ENCODE measurements around the gene DNAJC1.

GRCh38 chr10:21929070-21929469 is 74.5 kb downstream of the DNAJC1 start:
- TF ChIP-seq CREB1 (CRISPR knock-in tag; IDR thresholded peaks at IDR 0.05), result no peak
- TF ChIP-seq TP53 (CRISPR knock-in tag; IDR thresholded peaks at IDR 0.05), result no peak
- TF ChIP-seq STAT6 (CRISPR knock-in tag; conservative IDR thresholded peaks at IDR 0.05; ENCODE audit: low read depth), result no peak
- TF ChIP-seq CTCF (IDR thresholded peaks at IDR 0.05), result no peak
- no peak for TF ChIP-seq IRF2 (CRISPR knock-in tag; IDR thresholded peaks at IDR 0.05; ENCODE audit: borderline replicate concordance, low read depth)
- no peak for TF ChIP-seq MLX (CRISPR knock-in tag; IDR thresholded peaks at IDR 0.05)
- no peak for TF ChIP-seq ARID4B (CRISPR knock-in tag; IDR thresholded peaks at IDR 0.05; ENCODE audit: borderline replicate concordance)
- no peak for TF ChIP-seq NR2C2 (CRISPR knock-in tag; IDR thresholded peaks at IDR 0.05)
- TF ChIP-seq RORB (CRISPR knock-in tag; IDR thresholded peaks at IDR 0.05), result no peak
- TF ChIP-seq OVOL2 (CRISPR knock-in tag; IDR thresholded peaks at IDR 0.05; ENCODE audit: borderline replicate concordance), result no peak
- no peak for TF ChIP-seq USF2 (CRISPR knock-in tag; IDR thresholded peaks at IDR 0.05)
- TF ChIP-seq SP1 (CRISPR knock-in tag; conservative IDR thresholded peaks at IDR 0.05), result no peak
- no peak for TF ChIP-seq FOXP1 (CRISPR knock-in tag; IDR thresholded peaks at IDR 0.05; ENCODE audit: borderline replicate concordance)

All from WTC11 (cell line).